GM12873 (cell line): ENCODE data around the gene SLC22A1.
A peak's percentile ranks its signal among the peaks of the same experiment; 100 is the strongest.

ENCODE experiments used
- TF ChIP-seq, protein P1 (sequence below): IDR thresholded peaks from 2 replicates; pipeline ENCODE4 v1.5.1; 2012; ENCODE audit warnings: low read depth, mild to moderate bottlenecking, moderate library complexity, low read length, control low read depth; ENCODE audit not compliant: insufficient read depth; ENCODE audit errors: missing control alignments

The SLC22A1 gene

DNA sequence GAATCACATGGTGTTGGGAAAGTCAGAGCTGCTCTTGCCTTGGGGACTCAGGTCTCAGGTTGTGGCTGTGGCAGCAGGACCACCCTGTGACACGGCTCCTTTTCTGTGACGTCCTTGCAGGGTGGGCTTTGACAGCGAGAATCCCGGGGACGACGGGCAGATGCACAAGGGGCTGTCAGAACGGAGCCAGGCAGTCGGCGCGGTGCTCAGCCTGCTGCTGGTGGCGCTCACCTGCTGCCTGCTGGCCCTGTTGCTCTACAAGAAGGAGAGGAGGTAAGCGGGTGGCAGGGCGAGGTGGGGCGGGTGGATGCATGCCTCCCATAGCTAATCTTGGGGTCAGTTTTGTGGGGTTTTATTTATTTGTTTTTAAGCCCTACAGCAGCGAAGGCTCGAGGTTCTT is 19.2 kb upstream of the SLC22A1 start:
- TF ChIP-seq, protein P1, sequence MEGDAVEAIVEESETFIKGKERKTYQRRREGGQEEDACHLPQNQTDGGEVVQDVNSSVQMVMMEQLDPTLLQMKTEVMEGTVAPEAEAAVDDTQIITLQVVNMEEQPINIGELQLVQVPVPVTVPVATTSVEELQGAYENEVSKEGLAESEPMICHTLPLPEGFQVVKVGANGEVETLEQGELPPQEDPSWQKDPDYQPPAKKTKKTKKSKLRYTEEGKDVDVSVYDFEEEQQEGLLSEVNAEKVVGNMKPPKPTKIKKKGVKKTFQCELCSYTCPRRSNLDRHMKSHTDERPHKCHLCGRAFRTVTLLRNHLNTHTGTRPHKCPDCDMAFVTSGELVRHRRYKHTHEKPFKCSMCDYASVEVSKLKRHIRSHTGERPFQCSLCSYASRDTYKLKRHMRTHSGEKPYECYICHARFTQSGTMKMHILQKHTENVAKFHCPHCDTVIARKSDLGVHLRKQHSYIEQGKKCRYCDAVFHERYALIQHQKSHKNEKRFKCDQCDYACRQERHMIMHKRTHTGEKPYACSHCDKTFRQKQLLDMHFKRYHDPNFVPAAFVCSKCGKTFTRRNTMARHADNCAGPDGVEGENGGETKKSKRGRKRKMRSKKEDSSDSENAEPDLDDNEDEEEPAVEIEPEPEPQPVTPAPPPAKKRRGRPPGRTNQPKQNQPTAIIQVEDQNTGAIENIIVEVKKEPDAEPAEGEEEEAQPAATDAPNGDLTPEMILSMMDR = no peak

DNA sequence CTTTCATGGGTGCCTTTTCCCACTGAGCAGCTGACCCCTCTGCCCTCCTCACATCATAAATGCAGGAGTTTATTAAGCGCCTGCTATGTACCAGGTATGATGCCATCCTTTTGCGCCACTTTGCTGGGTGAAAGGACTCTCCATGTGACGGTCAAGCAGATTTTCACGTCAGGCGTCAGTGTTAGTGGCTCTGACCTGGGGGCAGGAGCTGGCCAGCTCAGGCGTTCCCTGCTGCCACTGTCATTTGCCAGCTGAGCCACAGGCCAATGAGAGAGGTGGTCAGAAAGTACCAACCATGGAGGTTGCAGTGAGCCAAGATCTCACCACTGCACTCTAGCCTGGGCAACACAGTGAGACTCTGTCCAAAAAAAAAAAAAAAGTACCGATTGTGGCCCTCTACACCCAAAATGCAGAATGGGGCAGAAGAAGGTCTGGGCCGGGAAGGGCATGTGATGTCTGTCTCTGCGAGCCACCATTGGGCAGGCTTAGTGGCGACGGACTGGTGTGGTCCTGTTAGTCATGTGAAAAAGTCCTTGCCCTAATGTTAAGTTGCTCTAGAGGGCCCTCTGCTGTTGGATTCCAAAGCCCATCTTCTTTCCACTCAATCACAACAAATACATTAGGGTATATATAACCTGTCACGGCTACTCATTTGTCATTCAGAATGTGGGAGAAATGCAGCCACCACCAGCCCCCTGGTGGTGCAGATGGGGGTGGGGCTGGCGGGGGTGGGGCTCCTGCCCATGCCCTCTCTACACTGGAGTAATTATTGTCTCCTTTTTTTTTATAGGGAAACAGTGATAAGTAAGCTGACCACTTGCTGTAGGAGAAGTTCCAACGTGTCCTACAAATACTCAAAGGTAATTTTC is 18.4 kb upstream of the SLC22A1 start:
- TF ChIP-seq, protein P1 = peak; percentile 58

DNA sequence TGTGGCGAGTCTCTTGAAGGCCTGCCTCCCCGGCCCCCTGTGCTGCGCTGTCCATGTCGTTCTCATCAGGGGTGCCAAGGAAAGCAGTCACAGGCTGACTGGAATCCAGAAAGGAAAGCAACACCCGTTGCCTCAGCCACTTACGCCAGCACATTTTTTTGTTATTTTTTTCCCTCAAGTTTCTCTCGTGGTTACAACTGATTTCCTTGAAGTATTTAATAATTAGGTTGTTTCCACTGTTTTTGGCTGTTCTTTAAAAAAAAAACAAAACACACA is 17.9 kb upstream of the SLC22A1 start:
- TF ChIP-seq, protein P1 = no peak

DNA sequence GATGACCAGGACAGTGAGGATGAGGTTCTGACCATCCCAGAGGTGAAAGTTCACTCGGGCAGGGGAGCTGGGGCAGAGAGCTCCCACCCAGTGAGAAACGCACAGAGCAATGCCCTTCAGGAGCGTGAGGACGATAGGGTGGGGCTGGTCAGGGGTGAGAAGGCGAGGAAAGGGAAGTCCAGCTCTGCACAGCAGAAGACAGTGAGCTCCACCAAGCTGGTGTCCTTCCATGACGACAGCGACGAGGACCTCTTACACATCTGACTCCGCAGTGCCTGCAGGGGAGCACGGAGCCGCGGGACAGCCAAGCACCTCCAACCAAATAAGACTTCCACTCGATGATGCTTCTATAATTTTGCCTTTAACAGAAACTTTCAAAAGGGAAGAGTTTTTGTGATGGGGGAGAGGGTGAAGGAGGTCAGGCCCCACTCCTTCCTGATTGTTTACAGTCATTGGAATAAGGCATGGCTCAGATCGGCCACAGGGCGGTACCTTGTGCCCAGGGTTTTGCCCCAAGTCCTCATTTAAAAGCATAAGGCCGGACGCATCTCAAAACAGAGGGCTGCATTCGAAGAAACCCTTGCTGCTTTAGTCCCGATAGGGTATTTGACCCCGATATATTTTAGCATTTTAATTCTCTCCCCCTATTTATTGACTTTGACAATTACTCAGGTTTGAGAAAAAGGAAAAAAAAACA is 16.6 kb upstream of the SLC22A1 start:
- TF ChIP-seq, protein P1 = no peak

DNA sequence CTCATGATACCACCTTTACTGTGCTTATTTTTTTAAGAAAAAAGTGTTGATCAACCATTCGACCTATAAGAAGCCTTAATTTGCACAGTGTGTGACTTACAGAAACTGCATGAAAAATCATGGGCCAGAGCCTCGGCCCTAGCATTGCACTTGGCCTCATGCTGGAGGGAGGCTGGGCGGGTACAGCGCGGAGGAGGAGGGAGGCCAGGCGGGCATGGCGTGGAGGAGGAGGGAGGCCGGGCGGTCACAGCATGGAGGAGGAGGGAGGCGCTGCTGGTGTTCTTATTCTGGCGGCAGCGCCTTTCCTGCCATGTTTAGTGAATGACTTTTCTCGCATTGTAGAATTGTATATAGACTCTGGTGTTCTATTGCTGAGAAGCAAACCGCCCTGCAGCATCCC is 15.6 kb upstream of the SLC22A1 start:
- TF ChIP-seq, protein P1 = no peak

DNA sequence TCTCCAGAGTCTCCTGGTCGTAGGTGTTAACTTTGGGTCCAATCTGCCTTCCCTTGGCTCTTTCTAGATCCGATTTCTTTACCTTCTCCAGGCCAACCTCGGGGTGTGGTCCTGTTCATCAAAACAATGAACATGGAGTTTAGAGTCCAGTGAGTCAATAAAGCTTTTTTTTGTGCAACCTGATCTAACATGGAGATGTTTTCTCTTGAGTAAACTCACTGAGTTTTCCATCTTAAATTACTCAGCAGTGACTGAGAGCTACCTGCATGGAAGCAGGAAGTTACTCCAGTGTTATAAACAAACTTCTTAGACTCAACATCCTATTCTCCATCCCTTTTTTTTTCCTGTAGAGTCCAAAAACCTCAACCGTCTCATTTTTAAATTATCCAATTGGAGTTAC is 14.9 kb upstream of the SLC22A1 start:
- TF ChIP-seq, protein P1 = no peak

DNA sequence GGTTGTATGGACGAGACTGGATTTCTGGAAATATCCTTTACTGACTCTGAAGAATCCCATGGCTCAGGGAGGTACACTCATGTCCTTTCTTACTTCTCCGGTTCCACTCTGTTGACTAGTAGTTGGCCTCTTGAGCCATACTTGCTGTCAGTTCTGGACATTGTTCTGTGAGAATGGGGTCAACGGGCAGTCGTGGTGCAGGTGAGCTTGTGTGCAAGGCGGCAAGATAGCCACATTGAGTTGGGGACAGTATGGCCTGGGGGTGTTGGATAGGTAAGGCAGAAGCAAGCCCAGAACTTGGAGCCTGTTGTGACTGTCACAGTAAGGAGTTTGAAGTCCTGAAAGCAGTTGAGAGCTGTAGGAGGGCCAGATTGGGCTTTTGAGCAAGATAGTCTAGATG is 13.5 kb upstream of the SLC22A1 start:
- TF ChIP-seq, protein P1 = no peak
